ENCODE results near the gene PKHD1. TPM values are rescaled to one million over a fixed set of nuclear protein-coding genes. Genes with fewer than 3 reads are reported as not detected.
A peak's percentile ranks its signal among the peaks of the same experiment; 100 is the strongest.

Gene PKHD1
- total RNA-seq, 1 donor from 2014 or later, result 0.03 TPM

DNA sequence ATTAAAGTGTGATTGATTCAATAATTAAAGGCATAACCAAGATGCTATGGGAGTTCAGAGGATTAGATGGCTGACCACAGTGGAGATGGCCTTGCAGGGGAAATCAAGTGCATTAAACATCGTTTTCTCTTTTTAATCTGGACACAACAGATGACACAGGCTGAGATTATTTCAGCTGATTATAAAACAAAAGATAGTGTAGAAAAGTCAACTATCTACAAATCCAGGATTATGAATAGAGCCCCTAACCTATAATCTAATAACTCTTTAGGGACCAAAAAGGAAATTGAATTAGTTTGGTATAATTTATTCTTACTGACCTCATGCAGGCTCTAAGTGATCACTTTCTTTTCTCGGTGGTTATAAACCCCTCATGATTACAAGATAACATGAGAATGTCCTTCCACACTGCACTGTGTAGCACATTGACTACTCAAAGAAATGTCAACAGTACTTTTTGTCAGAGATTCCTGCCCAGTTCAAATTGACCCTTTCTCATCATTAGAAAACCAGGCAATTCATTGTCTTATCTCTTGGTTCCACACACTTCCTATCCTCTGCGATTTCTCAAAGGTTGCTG, 122.1 kb downstream of the PKHD1 start:
- DNase-seq (ENCODE audit: low spot score), result no peak
- TF ChIP-seq, protein P1, sequence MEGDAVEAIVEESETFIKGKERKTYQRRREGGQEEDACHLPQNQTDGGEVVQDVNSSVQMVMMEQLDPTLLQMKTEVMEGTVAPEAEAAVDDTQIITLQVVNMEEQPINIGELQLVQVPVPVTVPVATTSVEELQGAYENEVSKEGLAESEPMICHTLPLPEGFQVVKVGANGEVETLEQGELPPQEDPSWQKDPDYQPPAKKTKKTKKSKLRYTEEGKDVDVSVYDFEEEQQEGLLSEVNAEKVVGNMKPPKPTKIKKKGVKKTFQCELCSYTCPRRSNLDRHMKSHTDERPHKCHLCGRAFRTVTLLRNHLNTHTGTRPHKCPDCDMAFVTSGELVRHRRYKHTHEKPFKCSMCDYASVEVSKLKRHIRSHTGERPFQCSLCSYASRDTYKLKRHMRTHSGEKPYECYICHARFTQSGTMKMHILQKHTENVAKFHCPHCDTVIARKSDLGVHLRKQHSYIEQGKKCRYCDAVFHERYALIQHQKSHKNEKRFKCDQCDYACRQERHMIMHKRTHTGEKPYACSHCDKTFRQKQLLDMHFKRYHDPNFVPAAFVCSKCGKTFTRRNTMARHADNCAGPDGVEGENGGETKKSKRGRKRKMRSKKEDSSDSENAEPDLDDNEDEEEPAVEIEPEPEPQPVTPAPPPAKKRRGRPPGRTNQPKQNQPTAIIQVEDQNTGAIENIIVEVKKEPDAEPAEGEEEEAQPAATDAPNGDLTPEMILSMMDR (IDR thresholded peaks at IDR 0.05; ENCODE audit: unreplicated experiment), result no peak
- Mint-ChIP-seq H3K36me3 (ENCODE audit: low read depth, unreplicated experiment) (no peaks in the 10 kb centered on the region), H3K4me1 (ENCODE audit: unreplicated experiment) (peaks cover 19% of the 10 kb centered on the region), H3K4me3 (ENCODE audit: unreplicated experiment) (no peak overlapping the region), H3K27ac (ENCODE audit: unreplicated experiment) (no peak overlapping the region), H3K9me3 (ENCODE audit: unreplicated experiment) (no peaks in the 10 kb centered on the region), H3K27me3 (ENCODE audit: unreplicated experiment) (peaks cover 2% of the 10 kb centered on the region)

DNA sequence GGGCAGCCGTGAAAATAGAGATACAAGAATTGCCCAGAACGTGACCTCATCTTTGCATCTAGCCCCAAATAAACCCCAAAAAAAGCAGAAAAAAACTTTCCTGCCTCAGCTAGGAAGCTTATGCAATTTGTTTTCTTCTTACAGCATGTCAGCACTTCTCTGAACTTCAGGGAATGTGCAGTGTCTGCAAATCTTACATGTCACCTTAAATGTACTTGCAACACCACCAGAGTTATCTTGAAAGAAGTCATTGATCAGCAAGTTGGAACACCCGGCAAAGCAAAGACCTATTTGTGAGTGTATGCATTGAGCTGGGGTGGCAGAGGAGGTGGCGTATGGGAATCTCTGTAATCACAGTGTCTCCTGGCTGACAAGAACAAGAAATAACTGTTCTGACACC, 123.4 kb downstream of the PKHD1 start:
- H3K27me3 Mint-ChIP-seq (ENCODE audit: unreplicated experiment), result no peaks in the 10 kb centered on the region
- DNase-seq (ENCODE audit: low spot score), result no peak
- no peaks in the 10 kb centered on the region for H3K9me3 Mint-ChIP-seq (ENCODE audit: unreplicated experiment)
- H3K36me3 Mint-ChIP-seq (ENCODE audit: low read depth, unreplicated experiment), result no peaks in the 10 kb centered on the region
- H3K27ac Mint-ChIP-seq (ENCODE audit: unreplicated experiment), result no peak overlapping the region
- H3K4me1 Mint-ChIP-seq (ENCODE audit: unreplicated experiment), result peaks cover 19% of the 10 kb centered on the region
- no peak overlapping the region for H3K4me3 Mint-ChIP-seq (ENCODE audit: unreplicated experiment)
- TF ChIP-seq, protein P1 (IDR thresholded peaks at IDR 0.05; ENCODE audit: unreplicated experiment), result no peak

DNA sequence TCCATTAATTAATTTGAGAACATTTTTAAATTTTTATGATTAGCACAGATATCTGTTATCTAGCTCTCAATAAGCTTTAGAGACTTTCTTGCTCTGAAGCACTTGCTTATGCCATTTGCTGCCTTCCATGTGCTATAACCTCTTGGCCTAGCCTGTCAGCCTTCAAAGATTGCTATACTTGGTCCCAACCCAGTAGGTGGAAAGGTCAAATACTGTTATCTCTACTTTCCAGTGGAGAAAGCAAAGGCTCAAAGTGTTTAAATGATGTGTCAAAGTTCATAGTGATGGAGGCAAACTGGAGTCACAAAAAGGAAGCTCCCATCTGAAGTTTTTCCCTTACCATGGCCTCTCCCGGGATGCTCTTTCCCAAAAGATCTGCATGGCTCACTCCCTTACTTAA, 125.1 kb downstream of the PKHD1 start:
- TF ChIP-seq, protein P1 (IDR thresholded peaks at IDR 0.05; ENCODE audit: unreplicated experiment), result no peak
- no peaks in the 10 kb centered on the region for H3K9me3 Mint-ChIP-seq (ENCODE audit: unreplicated experiment)
- H3K27ac Mint-ChIP-seq (ENCODE audit: unreplicated experiment), result no peak overlapping the region
- no peak overlapping the region for H3K4me3 Mint-ChIP-seq (ENCODE audit: unreplicated experiment)
- no peak for DNase-seq (ENCODE audit: low spot score)
- H3K36me3 Mint-ChIP-seq (ENCODE audit: low read depth, unreplicated experiment), result no peaks in the 10 kb centered on the region
- peaks cover 8% of the 10 kb centered on the region for H3K4me1 Mint-ChIP-seq (ENCODE audit: unreplicated experiment)
- no peaks in the 10 kb centered on the region for H3K27me3 Mint-ChIP-seq (ENCODE audit: unreplicated experiment)

DNA sequence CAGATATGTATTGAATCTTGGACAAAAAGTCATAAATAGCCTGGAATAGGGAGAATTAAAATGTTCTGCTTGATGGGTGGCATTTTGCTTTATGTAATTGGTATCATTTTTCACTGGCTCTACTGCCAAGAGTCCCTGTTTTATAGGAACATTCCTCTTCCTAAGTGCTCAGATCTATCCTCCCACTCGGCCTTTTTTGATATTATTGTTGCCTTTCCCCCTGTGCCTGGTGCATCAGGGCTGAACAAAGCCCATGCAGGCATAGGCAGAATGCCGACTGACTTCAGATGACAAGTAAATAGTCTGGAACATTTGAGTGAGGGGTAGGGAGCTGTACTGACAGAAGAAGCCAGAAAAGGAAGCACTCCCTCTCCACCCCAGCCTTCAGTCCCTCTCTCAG, 127.0 kb downstream of the PKHD1 start:
- TF ChIP-seq, protein P1 (IDR thresholded peaks at IDR 0.05; ENCODE audit: unreplicated experiment), result no peak
- DNase-seq (ENCODE audit: low spot score), result no peak
- no peak overlapping the region for H3K4me3 Mint-ChIP-seq (ENCODE audit: unreplicated experiment)
- H3K36me3 Mint-ChIP-seq (ENCODE audit: low read depth, unreplicated experiment), result no peaks in the 10 kb centered on the region
- H3K27ac Mint-ChIP-seq (ENCODE audit: unreplicated experiment), result no peak overlapping the region
- peaks cover under 1% of the 10 kb centered on the region for H3K4me1 Mint-ChIP-seq (ENCODE audit: unreplicated experiment)
- no peaks in the 10 kb centered on the region for H3K9me3 Mint-ChIP-seq (ENCODE audit: unreplicated experiment)
- H3K27me3 Mint-ChIP-seq (ENCODE audit: unreplicated experiment), result no peaks in the 10 kb centered on the region

DNA sequence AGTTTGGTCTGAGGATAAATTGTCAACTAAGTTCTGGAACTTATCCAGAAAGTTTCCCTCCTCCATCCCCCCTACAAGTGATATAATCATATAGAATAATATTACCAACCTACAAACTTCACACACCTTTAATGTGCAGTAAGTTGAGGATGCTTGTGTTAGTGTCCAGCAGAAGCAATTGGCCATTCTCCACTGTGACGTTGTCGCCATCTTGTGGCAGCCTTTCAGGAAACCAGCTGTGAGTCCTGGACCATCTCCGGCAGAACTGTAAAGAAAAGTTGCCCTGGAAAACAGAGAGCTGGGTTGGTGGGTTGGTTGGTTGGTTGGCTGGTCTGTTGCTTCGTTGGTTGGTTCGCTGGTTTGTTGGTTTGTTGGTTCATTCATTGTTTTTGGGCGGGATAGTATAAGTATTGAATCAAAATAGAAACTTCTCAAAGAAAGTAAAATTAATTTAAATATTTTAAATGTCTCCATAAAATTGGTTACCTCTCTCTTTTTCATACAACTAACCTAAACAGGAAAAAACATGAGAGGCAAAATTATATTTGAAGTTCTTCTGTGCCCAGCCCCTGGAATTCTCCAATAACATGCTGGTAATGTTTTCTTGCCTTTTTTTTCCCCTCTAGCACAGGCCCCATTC, 127.5 kb downstream of the PKHD1 start:
- H3K36me3 Mint-ChIP-seq (ENCODE audit: low read depth, unreplicated experiment), result no peaks in the 10 kb centered on the region
- H3K4me1 Mint-ChIP-seq (ENCODE audit: unreplicated experiment), result no peaks in the 10 kb centered on the region
- no peaks in the 10 kb centered on the region for H3K9me3 Mint-ChIP-seq (ENCODE audit: unreplicated experiment)
- TF ChIP-seq, protein P1 (IDR thresholded peaks at IDR 0.05; ENCODE audit: unreplicated experiment), result peak; percentile 55
- DNase-seq (ENCODE audit: low spot score), result peak; percentile 84
- H3K27ac Mint-ChIP-seq (ENCODE audit: unreplicated experiment), result no peak overlapping the region
- no peak overlapping the region for H3K4me3 Mint-ChIP-seq (ENCODE audit: unreplicated experiment)
- no peaks in the 10 kb centered on the region for H3K27me3 Mint-ChIP-seq (ENCODE audit: unreplicated experiment)

Data from endothelial cell (in vitro differentiated cells).